Mesodermal cell (in vitro differentiated cells): ENCODE results near the gene GPC5. TPM values are rescaled to one million over a fixed set of nuclear protein-coding genes. Genes with fewer than 3 reads are reported as not detected.
A peak's percentile ranks its signal among the peaks of the same experiment; 100 is the strongest.
"Not testable (repeated sequence)": the region's sequence is repeated elsewhere in the genome, so short reads cannot be mapped to it uniquely, and the experiment has no call there.

Source experiments
- H3K27ac ChIP-seq: 2 replicates; pipeline ENCODE4 v1.7.0; 2013; ENCODE audit warnings: mild to moderate bottlenecking, low read depth, low read length, moderate library complexity; ENCODE audit not compliant: severe bottlenecking
- H3K36me3 ChIP-seq: 2 replicates; pipeline ENCODE4 v1.7.1; 2013; ENCODE audit warnings: mild to moderate bottlenecking, low read length, moderate library complexity; ENCODE audit not compliant: control insufficient read depth, insufficient read depth
- H3K4me1 ChIP-seq: one replicate; pipeline ENCODE4 v1.7.1; 2013; ENCODE audit warnings: mild to moderate bottlenecking, low read length; ENCODE audit not compliant: insufficient read depth, control insufficient read depth, poor library complexity, severe bottlenecking
- H3K4me3 ChIP-seq: 2 replicates; pipeline ENCODE4 v1.7.0; 2013; ENCODE audit warnings: low read length, control low read depth, mild to moderate bottlenecking; ENCODE audit not compliant: insufficient read depth, poor library complexity, severe bottlenecking; ENCODE audit errors: extremely low read depth
- H3K9me3 ChIP-seq: 2 replicates; pipeline ENCODE4 v1.7.1; 2013; ENCODE audit warnings: mild to moderate bottlenecking, low read length, moderate library complexity; ENCODE audit not compliant: control insufficient read depth
- WGBS, 2 experiments: methylation state at CpG; one replicate each; pipeline ENCODE4 v1.1.5; 2013; ENCODE audit warnings: missing lambda C conversion rate in 2 of 2; ENCODE audit not compliant: insufficient coverage in 2 of 2; 5-methylcytosine and 5-hydroxymethylcytosine counted together
- polyA plus RNA-seq, 2 experiments: library from polyadenylated mRNA; stranded (reverse); fragments of 50-300 nt; gene quantifications; one replicate each; pipeline ENCODE4 v1.2.3, GENCODE V29; 2013

Gene GPC5
- polyA plus RNA-seq (2013, experiment 1 of 2), result 0.88 TPM
- polyA plus RNA-seq (2013, experiment 2 of 2), result 1.2 TPM

DNA sequence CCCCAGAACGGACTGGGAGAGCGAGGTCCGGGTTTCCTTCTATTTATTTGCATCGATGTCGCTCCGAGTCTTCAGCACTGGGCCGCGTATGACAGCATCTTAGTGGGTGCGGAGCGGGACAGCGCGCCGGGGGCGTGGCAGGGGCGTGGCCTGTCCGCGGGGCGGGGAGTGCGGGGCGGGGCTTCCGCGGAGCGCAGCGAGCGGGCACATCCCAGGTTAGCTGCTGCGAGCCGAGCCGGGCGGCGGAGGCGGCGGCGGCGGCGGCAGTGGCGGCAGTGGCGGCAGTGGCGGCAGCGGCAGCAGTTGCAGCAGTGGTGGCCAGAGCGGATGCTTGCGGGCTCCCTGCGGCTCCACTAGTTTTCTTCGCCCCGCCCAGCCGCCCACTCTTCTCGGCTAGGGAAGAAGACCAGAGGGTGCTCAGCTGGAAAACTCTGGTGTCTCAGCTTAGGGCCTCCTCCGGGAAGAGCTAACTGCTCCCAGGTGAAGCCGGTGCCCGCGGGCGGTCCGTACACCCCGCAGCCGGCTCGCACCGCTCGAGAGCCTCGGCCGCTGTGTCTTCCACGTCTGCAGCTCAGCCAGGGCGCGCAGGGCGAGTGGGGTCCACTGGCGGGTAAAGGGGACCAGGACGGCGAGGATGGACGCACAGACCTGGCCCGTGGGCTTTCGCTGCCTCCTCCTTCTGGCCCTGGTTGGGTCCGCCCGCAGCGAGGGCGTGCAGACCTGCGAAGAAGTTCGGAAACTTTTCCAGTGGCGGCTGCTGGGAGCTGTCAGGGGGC is at the start of gene GPC5:
GPC5 (plus strand) TSS at position 209 of the 776 bp plus-strand sequence.
- Histone ChIP-seq H3K36me3 (no peaks in the 10 kb centered on the region), H3K27ac (no peak within 1 kb of the TSS), H3K4me3 (peak within 1 kb of the TSS; percentile 48), H3K4me1 (no peaks in the 10 kb centered on the region), H3K9me3 (no peaks in the 10 kb centered on the region)
- WGBS, 2 experiments, result 0 to 1% methylated on average over 57 to 68 of the region's 76 CpGs

DNA sequence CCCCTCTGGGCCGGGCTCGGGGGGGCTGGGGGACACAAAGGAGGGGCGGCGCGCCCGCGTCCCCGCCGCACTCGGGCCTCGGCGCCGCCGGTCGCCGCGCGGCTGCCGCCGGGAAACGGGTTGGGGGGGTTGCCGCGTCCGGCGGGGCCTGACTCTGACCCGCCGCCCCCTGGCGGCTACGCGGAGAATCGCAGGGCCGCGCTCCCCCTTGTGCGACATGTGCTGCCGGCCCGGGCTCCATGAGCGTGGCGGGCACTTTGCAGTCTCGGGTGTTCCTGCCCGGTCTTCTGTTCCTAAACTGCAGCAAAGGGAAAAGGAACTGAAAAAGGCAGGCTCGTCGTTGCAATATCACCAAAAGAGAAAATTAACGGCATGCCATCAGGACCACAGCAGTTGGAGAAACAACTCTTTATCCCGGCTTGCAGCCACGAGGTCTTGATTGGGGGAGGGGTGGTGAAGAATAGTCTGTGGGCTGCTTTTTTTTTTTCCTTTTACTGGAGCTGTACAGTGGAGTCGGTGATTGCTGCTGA is 49.5 kb upstream of the GPC5 start:
- Histone ChIP-seq H3K4me3 (peak overlapping the region; percentile 67), H3K27ac (peak overlapping the region; percentile 93), H3K4me1 (peaks cover 8% of the 10 kb centered on the region), H3K9me3 (no peaks in the 10 kb centered on the region), H3K36me3 (peaks cover 37% of the 10 kb centered on the region)
- WGBS, 2 experiments, result 0% methylated on average over 38 to 42 of the region's 46 CpGs

DNA sequence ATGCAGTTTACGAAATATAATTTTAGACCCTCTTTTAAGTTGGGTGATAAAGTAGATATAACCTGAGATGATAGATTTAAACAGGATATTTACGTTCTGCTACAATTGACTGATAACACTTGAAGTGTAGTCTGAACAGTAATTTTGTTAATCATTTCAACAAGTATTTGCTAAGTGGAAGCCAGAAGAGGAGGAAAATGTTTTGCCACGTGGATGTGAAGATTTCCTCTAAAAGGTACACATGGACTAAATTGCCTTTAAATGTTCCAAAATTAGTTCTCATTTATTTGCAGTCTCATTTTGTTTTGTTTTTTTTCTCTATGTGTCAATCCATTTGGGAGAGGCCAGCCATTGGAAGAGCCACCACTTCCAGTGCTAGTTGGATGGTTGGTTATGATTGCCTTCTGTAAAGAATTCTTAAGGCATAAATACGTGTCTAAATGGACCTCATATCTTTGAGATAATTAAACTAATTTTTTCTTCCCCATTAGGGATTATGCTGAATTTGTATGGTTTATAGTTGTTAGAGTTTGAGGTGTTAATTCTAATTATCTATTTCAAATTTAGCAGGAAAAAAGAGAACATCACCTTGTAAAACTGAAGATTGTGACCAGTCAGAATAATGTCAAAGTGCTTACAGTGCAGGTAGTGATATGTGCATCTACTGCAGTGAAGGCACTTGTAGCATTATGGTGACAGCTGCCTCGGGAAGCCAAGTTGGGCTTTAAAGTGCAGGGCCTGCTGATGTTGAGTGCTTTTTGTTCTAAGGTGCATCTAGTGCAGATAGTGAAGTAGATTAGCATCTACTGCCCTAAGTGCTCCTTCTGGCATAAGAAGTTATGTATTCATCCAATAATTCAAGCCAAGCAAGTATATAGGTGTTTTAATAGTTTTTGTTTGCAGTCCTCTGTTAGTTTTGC is 48.2 kb upstream of the GPC5 start:
- Histone ChIP-seq H3K4me3 (peak overlapping the region; percentile 67), H3K4me1 (peaks cover 8% of the 10 kb centered on the region), H3K27ac (no peak overlapping the region), H3K9me3 (no peaks in the 10 kb centered on the region), H3K36me3 (peaks cover 49% of the 10 kb centered on the region)
- 20 to 57% methylated on average over 1 to 2 of the region's 5 CpGs for WGBS, 2 experiments

DNA sequence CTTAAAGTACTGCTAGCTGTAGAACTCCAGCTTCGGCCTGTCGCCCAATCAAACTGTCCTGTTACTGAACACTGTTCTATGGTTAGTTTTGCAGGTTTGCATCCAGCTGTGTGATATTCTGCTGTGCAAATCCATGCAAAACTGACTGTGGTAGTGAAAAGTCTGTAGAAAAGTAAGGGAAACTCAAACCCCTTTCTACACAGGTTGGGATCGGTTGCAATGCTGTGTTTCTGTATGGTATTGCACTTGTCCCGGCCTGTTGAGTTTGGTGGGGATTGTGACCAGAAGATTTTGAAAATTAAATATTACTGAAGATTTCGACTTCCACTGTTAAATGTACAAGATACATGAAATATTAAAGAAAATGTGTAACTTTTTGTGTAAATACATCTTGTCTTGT is 47.3 kb upstream of the GPC5 start:
- WGBS, 2 experiments, result 100% methylated on average over 2 of the region's 5 CpGs
- peaks cover 8% of the 10 kb centered on the region for H3K4me1 ChIP-seq
- no peaks in the 10 kb centered on the region for H3K9me3 ChIP-seq
- peaks cover 57% of the 10 kb centered on the region for H3K36me3 ChIP-seq
- H3K4me3 ChIP-seq, result peak overlapping the region; percentile 67
- H3K27ac ChIP-seq, result no peak overlapping the region

- Histone ChIP-seq H3K4me3 (no peak overlapping the region), H3K27ac (no peak overlapping the region), H3K9me3 (no peaks in the 10 kb centered on the region), H3K4me1 (peaks cover 8% of the 10 kb centered on the region), H3K36me3 (peaks cover 66% of the 10 kb centered on the region)
- 100% methylated on average over 1 of the region's 2 CpGs; no CpG with 5 or more reads in 1 of the 2 experiments for WGBS, 2 experiments
Measured at GRCh38 chr13:91351980-91352379, 46.4 kb upstream of the GPC5 start.

DNA sequence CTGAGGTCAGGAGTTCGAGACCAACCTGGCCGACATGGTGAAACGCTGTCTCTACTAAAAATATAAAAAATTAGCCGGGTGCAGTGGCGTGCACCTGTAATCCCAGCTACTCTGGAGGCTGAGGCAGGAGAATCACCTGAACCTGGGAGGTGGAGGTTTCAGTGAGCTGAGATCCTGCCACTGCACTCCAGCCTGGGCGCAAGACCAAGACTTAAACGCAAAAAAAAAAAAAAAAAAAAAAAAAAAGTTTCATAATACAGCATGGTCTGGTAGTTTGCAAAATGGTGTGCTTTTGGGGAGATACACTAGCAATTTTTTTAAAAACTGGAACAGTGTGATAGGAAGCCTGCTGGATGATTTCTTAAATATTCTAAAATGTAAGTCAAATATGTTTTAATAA is 45.5 kb upstream of the GPC5 start:
- not testable (repeated sequence) for H3K9me3 ChIP-seq, H3K27ac ChIP-seq, H3K4me1 ChIP-seq, H3K4me3 ChIP-seq
- WGBS, 2 experiments, result 89 to 100% methylated on average over 4 to 5 of the region's 7 CpGs
- H3K36me3 ChIP-seq, result peaks cover 72% of the 10 kb centered on the region

DNA sequence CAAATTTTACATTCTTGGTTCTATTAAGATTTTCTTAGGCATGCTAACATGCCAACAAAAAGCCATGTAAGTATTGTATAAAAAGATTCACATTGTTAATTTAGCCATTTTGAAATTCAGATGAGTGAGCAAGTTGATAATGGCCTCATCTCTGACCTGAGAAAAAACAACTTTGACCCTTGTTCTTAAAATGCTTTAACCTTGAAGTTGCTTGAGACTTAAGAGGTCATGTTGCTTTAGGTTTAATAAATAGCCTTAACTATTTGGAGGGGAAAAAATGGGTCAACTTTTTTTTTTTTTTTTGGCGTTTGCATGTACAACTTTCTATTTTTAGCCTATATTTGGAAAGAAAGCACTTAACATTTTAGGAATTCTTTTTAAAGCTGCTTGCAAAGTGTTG is 44.9 kb upstream of the GPC5 start:
- H3K4me1 ChIP-seq, result peaks cover 8% of the 10 kb centered on the region
- H3K27ac ChIP-seq, result no peak overlapping the region
- WGBS, 2 experiments, result no CpG with 5 or more reads among the region's 1 CpG
- peaks cover 78% of the 10 kb centered on the region for H3K36me3 ChIP-seq
- H3K4me3 ChIP-seq, result no peak overlapping the region
- no peaks in the 10 kb centered on the region for H3K9me3 ChIP-seq

DNA sequence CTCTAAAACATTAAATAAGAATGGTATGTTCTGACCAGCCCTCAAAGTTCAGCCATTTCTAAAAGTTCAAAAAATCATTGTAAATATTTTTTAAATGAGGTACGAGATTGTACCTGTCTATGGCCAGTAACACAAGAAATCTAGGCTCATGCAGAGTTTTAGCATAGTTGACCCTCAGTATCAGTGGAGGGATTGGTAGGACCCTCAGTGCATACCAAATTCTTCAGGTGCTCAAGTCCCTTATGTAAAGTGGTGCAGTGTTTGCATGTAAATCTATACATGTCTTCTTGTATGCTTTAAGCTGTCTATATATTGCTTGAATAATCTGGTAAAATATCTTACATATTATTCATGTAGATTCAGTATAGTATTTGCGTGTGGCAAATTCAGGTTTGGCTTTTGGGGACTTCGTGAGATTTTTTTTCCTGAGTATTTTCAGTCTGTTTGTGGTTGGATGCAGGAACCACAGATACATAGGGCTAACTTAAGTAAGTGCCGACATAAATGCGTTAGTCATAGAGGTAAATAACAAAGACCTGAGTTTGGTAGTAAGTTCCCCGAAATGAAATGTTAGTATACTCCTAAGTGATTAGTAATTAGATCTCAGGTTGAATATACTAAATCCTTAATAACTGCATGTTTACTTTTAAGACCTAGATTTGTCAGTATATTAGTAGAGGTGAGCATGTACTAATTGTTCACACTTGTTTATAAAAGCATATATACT is 43.2 kb upstream of the GPC5 start:
- H3K4me3 ChIP-seq, result no peak overlapping the region
- no peak overlapping the region for H3K27ac ChIP-seq
- H3K36me3 ChIP-seq, result peaks cover 76% of the 10 kb centered on the region
- 100% methylated on average over 1 to 5 of the region's 6 CpGs for WGBS, 2 experiments
- peaks cover 8% of the 10 kb centered on the region for H3K4me1 ChIP-seq
- no peaks in the 10 kb centered on the region for H3K9me3 ChIP-seq

GRCh38 chr13:91355826-91356710 is 42.4 kb upstream of the GPC5 start:
- H3K4me3 ChIP-seq, result no peak overlapping the region
- peaks cover 3% of the 10 kb centered on the region for H3K4me1 ChIP-seq
- WGBS, 2 experiments, result 96 to 97% methylated on average over 4 of the region's 6 CpGs
- peaks cover 68% of the 10 kb centered on the region for H3K36me3 ChIP-seq
- no peak overlapping the region for H3K27ac ChIP-seq
- no peaks in the 10 kb centered on the region for H3K9me3 ChIP-seq
